Activated CD4-positive, alpha-beta memory T cell treated with anti-CD3 and anti-CD28 coated beads for 36 hours (primary cell): ENCODE measurements around the gene PIGX. TPM values are rescaled to one million over a fixed set of nuclear protein-coding genes. Genes with fewer than 3 reads are reported as not detected.

Source experiments
- CTCF ChIA-PET: fragments of 350-600 bp; sonication (Branson Sonifier 250); formaldehyde crosslinking; loops from one replicate; lab custom pipeline; 2021; ENCODE audit warnings: antibody characterized with exemption, inconsistent platforms; lab: Charles Lee
- POLR2A ChIA-PET: fragments of 350-600 bp; sonication (Branson Sonifier 250); formaldehyde crosslinking; loops from one replicate; lab custom pipeline; 2021; ENCODE audit warnings: antibody characterized with exemption; lab: Charles Lee
- DNase-seq: peaks from one replicate; pipeline ENCODE4 v3.0.0-alpha.2; 2020
- H3K27ac Mint-ChIP-seq: one replicate; pipeline ENCODE4 v1.8.0; 2021; ENCODE audit warnings: mixed read lengths
- H3K27me3 Mint-ChIP-seq: one replicate; pipeline ENCODE4 v1.8.0; 2021; ENCODE audit warnings: mixed read lengths
- H3K36me3 Mint-ChIP-seq: one replicate; pipeline ENCODE4 v1.8.0; 2021; ENCODE audit warnings: mixed read lengths
- H3K4me1 Mint-ChIP-seq: one replicate; pipeline ENCODE4 v1.8.0; 2021; ENCODE audit warnings: low read depth, mixed read lengths
- H3K4me3 Mint-ChIP-seq: one replicate; pipeline ENCODE4 v1.8.0; 2021; ENCODE audit warnings: mild to moderate bottlenecking, mixed read lengths
- H3K9me3 Mint-ChIP-seq: one replicate; pipeline ENCODE4 v1.8.0; 2021; ENCODE audit warnings: mixed read lengths
- intact Hi-C: fragments of 100-400 bp; cut with micrococcal nuclease; formaldehyde crosslinking; loops from one replicate; pipeline ENCODE4 v1.15.1; 2023
- total RNA-seq, 2 experiments: library from RNA; stranded (reverse); gene quantifications; one replicate each; pipeline ENCODE4 v1.2.3, GENCODE V29; 2021

PIGX gene
- total RNA-seq, result 10 to 100 TPM; 47.5 to 49.2 TPM

- Mint-ChIP-seq H3K9me3 (no peaks in the 10 kb centered on the region), H3K4me3 (peak within 1 kb of the TSS; percentile 81), H3K27me3 (no peaks in the 10 kb centered on the region), H3K27ac (peak within 1 kb of the TSS; percentile 94), H3K4me1 (peaks cover 27% of the 10 kb centered on the region), H3K36me3 (peaks cover 4% of the 10 kb centered on the region)
- peak; percentile 95 for DNase-seq
- ChIA-PET POLR2A (interaction anchor here (0.6 to 2.4 kb wide), 9 partner anchors 14 to 258 kb away, joined by 3 to 28 read pairs (median 3); partner anchors contain the start of genes NCBP2, NRROS and PAK2), CTCF (interaction anchor here (0.7 to 1.6 kb wide), 3 partner anchors 61 to 183 kb away, joined by 3 to 6 read pairs (median 3); no protein-coding TSS in a partner anchor)
- intact Hi-C loops, result loop anchor here (1.0 to 2.0 kb wide), 5 partner anchors 15 to 230 kb away; partner anchors contain the start of gene NCBP2
These were observed at the start of gene PIGX, which contains the start of gene CEP19 for GRCh38 chr3:196711838-196712513. Gene PIGX (plus strand): TSS chr3:196712377. Gene CEP19 (minus strand): TSS chr3:196712250. CDS start chr3:196708657, 3,593 bp downstream.

GRCh38 chr3:196662711-196663571, 49.2 kb upstream of the PIGX start:
- H3K4me3 Mint-ChIP-seq, result no peak overlapping the region
- ChIA-PET CTCF (interaction anchor here (0.6 to 0.9 kb wide), 2 partner anchors 21 to 54 kb away, joined by 3 to 4 read pairs; no protein-coding TSS in a partner anchor), POLR2A (no interaction called here)
- H3K27me3 Mint-ChIP-seq, result no peaks in the 10 kb centered on the region
- no peaks in the 10 kb centered on the region for H3K9me3 Mint-ChIP-seq
- no peak overlapping the region for H3K27ac Mint-ChIP-seq
- no peak for DNase-seq
- intact Hi-C loops, result no loop called here
- peaks cover 17% of the 10 kb centered on the region for H3K36me3 Mint-ChIP-seq
- no peaks in the 10 kb centered on the region for H3K4me1 Mint-ChIP-seq

- Mint-ChIP-seq H3K27ac (no peak overlapping the region), H3K9me3 (no peaks in the 10 kb centered on the region), H3K27me3 (no peaks in the 10 kb centered on the region), H3K4me1 (peaks cover 12% of the 10 kb centered on the region), H3K4me3 (no peak overlapping the region), H3K36me3 (peaks cover 2% of the 10 kb centered on the region)
- intact Hi-C loops, result no loop called here
- DNase-seq, result no peak
- CTCF ChIA-PET, result interaction anchor here (2.3 kb wide), 1 partner anchor 18 kb away, joined by 5 read pairs; no protein-coding TSS in a partner anchor
- POLR2A ChIA-PET, result no interaction called here
These were observed 45.9 kb upstream of the PIGX start for GRCh38 chr3:196666001-196666867.

- intact Hi-C loops, result no loop called here
- no peak overlapping the region for H3K27ac Mint-ChIP-seq
These were observed 44.9 kb upstream of the PIGX start for GRCh38 chr3:196667056-196667825.

GRCh38 chr3:196670339-196670738, 41.8 kb upstream of the PIGX start:
- H3K27me3 Mint-ChIP-seq, result no peaks in the 10 kb centered on the region
- peak overlapping the region; percentile 59 for H3K27ac Mint-ChIP-seq
- H3K36me3 Mint-ChIP-seq, result peaks cover 2% of the 10 kb centered on the region
- ChIA-PET CTCF (interaction anchor here (0.6 to 1.1 kb wide), 3 partner anchors 14 to 148 kb away, joined by 3 to 4 read pairs (median 3); no protein-coding TSS in a partner anchor), POLR2A (interaction anchor here (1.0 kb wide), 1 partner anchor 29 kb away, joined by 3 read pairs; no protein-coding TSS in a partner anchor)
- H3K9me3 Mint-ChIP-seq, result no peaks in the 10 kb centered on the region
- DNase-seq, result no peak
- intact Hi-C loops, result no loop called here
- H3K4me3 Mint-ChIP-seq, result peak overlapping the region; percentile 16
- H3K4me1 Mint-ChIP-seq, result peaks cover 17% of the 10 kb centered on the region

More at GRCh38 chr3:196667056-196667825, 44.9 kb upstream of the PIGX start:
- Mint-ChIP-seq H3K4me3 (no peak overlapping the region), H3K36me3 (no peaks in the 10 kb centered on the region), H3K27me3 (no peaks in the 10 kb centered on the region), H3K4me1 (peaks cover 17% of the 10 kb centered on the region), H3K9me3 (no peaks in the 10 kb centered on the region)
- DNase-seq, result no peak
- CTCF ChIA-PET, result interaction anchor here (1.3 to 2.3 kb wide), 2 partner anchors 17 to 58 kb away, joined by 4 to 5 read pairs; no protein-coding TSS in a partner anchor
- POLR2A ChIA-PET, result interaction anchor here (0.5 kb wide), 1 partner anchor 251 kb away, joined by 3 read pairs; no protein-coding TSS in a partner anchor

GRCh38 chr3:196673632-196674031, 38.5 kb upstream of the PIGX start:
- H3K4me3 Mint-ChIP-seq, result no peak overlapping the region
- H3K4me1 Mint-ChIP-seq, result peaks cover 37% of the 10 kb centered on the region
- no peaks in the 10 kb centered on the region for H3K9me3 Mint-ChIP-seq
- POLR2A ChIA-PET, result no interaction called here
- no peak for DNase-seq
- H3K27ac Mint-ChIP-seq, result no peak overlapping the region
- no peaks in the 10 kb centered on the region for H3K27me3 Mint-ChIP-seq
- H3K36me3 Mint-ChIP-seq, result peaks cover 2% of the 10 kb centered on the region
- CTCF ChIA-PET, result interaction anchor here (1.3 kb wide), 1 partner anchor 11 kb away, joined by 5 read pairs; no protein-coding TSS in a partner anchor
- intact Hi-C loops, result no loop called here

- DNase-seq, result no peak
- intact Hi-C loops, result no loop called here
- peaks cover 2% of the 10 kb centered on the region for H3K36me3 Mint-ChIP-seq
- H3K9me3 Mint-ChIP-seq, result no peaks in the 10 kb centered on the region
- no peak overlapping the region for H3K4me3 Mint-ChIP-seq
- H3K4me1 Mint-ChIP-seq, result peaks cover 20% of the 10 kb centered on the region
- ChIA-PET POLR2A (interaction anchor here (1.1 to 1.2 kb wide), 2 partner anchors 36 to 79 kb away, joined by 3 read pairs; no protein-coding TSS in a partner anchor), CTCF (interaction anchor here (1.2 to 2.7 kb wide), 4 partner anchors 11 to 149 kb away, joined by 4 to 28 read pairs (median 6); no protein-coding TSS in a partner anchor)
- H3K27me3 Mint-ChIP-seq, result no peaks in the 10 kb centered on the region
- H3K27ac Mint-ChIP-seq, result no peak overlapping the region
These were observed 34.8 kb upstream of the PIGX start for GRCh38 chr3:196677353-196677752.

- H3K4me3 Mint-ChIP-seq, result no peak overlapping the region
- ChIA-PET CTCF (interaction anchor here (1.2 to 2.7 kb wide), 4 partner anchors 10 to 149 kb away, joined by 4 to 28 read pairs (median 6); no protein-coding TSS in a partner anchor), POLR2A (interaction anchor here (1.1 kb wide), 1 partner anchor 37 kb away, joined by 3 read pairs; no protein-coding TSS in a partner anchor)
- no peaks in the 10 kb centered on the region for H3K9me3 Mint-ChIP-seq
- H3K36me3 Mint-ChIP-seq, result peaks cover 2% of the 10 kb centered on the region
- no peaks in the 10 kb centered on the region for H3K27me3 Mint-ChIP-seq
- H3K27ac Mint-ChIP-seq, result no peak overlapping the region
- peaks cover 20% of the 10 kb centered on the region for H3K4me1 Mint-ChIP-seq
- no peak for DNase-seq
- intact Hi-C loops, result no loop called here
These were observed 34.2 kb upstream of the PIGX start for GRCh38 chr3:196677931-196678330.

- H3K27ac Mint-ChIP-seq, result peak overlapping the region; percentile 31
- H3K9me3 Mint-ChIP-seq, result no peaks in the 10 kb centered on the region
- DNase-seq, result peak; percentile 80
- intact Hi-C loops, result loop anchor here (1.0 to 2.0 kb wide), 4 partner anchors 43 to 156 kb away; no protein-coding TSS in a partner anchor
- peaks cover 13% of the 10 kb centered on the region for H3K4me1 Mint-ChIP-seq
- peak overlapping the region; percentile 48 for H3K4me3 Mint-ChIP-seq
- ChIA-PET CTCF (interaction anchor here (0.6 to 9.0 kb wide), 41 partner anchors 9 to 411 kb away, joined by 3 to 294 read pairs (median 4); partner anchors contain the start of genes FBXO45, NRROS and WDR53), POLR2A (interaction anchor here (0.9 kb wide), 1 partner anchor 75 kb away, joined by 4 read pairs; no protein-coding TSS in a partner anchor)
- H3K27me3 Mint-ChIP-seq, result no peaks in the 10 kb centered on the region
- H3K36me3 Mint-ChIP-seq, result no peaks in the 10 kb centered on the region
These were observed 27.4 kb upstream of the PIGX start for GRCh38 chr3:196684548-196685407.
